Measurements from ENCODE around the gene STRN3.
"Not testable (repeated sequence)": the region's sequence is repeated elsewhere in the genome, so short reads cannot be mapped to it uniquely, and the experiment has no call there.

DNA sequence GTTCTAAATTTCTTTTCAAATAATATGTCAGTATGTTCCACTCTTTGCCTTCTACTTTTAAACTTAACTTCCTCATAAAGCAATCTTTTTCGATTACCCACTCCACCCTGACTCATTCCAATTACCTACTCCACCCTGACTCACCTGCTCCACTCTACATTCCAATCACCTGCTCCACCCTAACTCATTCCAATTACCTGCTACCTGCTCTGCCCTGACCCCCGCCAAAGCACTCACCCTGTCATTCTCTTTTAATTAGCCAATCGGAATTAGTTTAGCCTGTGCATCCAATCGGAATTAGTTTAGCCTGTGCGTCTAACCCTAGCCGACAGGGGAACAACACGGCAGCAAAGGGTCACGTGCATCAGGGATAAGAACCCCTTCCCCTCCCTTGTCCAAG is 60.3 kb downstream of the STRN3 start:
- not testable (repeated sequence) for TF ChIP-seq POLR2AphosphoS5 (IDR thresholded peaks at IDR 0.05; ENCODE audit: low read depth, low read length); POLR2A (IDR thresholded peaks at IDR 0.05; ENCODE audit: low read depth, low read length); PAX5 (IDR thresholded peaks at IDR 0.05; ENCODE audit: insufficient read depth, low read length, severe bottlenecking); TAF1 (IDR thresholded peaks at IDR 0.05; ENCODE audit: low read depth, low read length); SPI1 (IDR thresholded peaks at IDR 0.05; ENCODE audit: low read depth, low read length); POU2F2 (IDR thresholded peaks at IDR 0.05; ENCODE audit: low read depth, low read length)

Measured in GM12891 (cell line).